Parathyroid adenoma (tissue), 2 donors: Measurements from ENCODE around the gene ZFAND6.

ENCODE experiments used
- H2AFZ ChIP-seq: fragments of 300-600 bp; sonication (generic); one replicate; pipeline ENCODE4 v1.7.0; 2017; ENCODE audit warnings: antibody characterized with exemption, mild to moderate bottlenecking
- H3K27ac ChIP-seq: fragments of 300-600 bp; sonication (generic); one replicate; pipeline ENCODE4 v1.7.0; 2017
- H3K27me3 ChIP-seq: fragments of 300-600 bp; sonication (generic); one replicate; pipeline ENCODE4 v1.7.0; 2017; ENCODE audit warnings: low read length; ENCODE audit not compliant: control insufficient read depth, insufficient read depth
- H3K36me3 ChIP-seq: fragments of 300-600 bp; sonication (generic); one replicate; pipeline ENCODE4 v1.7.0; 2017; ENCODE audit warnings: low read length; ENCODE audit not compliant: control insufficient read depth, insufficient read depth
- H3K4me1 ChIP-seq: fragments of 300-600 bp; sonication (generic); one replicate; pipeline ENCODE4 v1.7.0; 2017; ENCODE audit warnings: control low read depth
- H3K4me2 ChIP-seq: fragments of 300-600 bp; sonication (generic); one replicate; pipeline ENCODE4 v1.7.0; 2017; ENCODE audit warnings: low read length
- H3K4me3 ChIP-seq: fragments of 300-600 bp; sonication (generic); one replicate; pipeline ENCODE4 v1.7.0; 2017; ENCODE audit warnings: low read depth, low read length
- H3K79me2 ChIP-seq: fragments of 300-600 bp; sonication (generic); one replicate; pipeline ENCODE4 v1.7.0; 2017; ENCODE audit warnings: control low read depth
- H3K9ac ChIP-seq: fragments of 300-600 bp; sonication (generic); one replicate; pipeline ENCODE4 v1.7.0; 2017; ENCODE audit warnings: mild to moderate bottlenecking
- H3K9me3 ChIP-seq: fragments of 300-600 bp; sonication (generic); one replicate; pipeline ENCODE4 v1.7.0; 2017; ENCODE audit warnings: low read length; ENCODE audit not compliant: control insufficient read depth
- CTCF ChIP-seq: fragments of 300-600 bp; sonication (generic); IDR thresholded peaks from one replicate; pipeline ENCODE4 v1.7.0; 2017; ENCODE audit warnings: antibody characterized with exemption, mild to moderate bottlenecking
- donor health status: primary hyperparathyroidism.

Gene ZFAND6

GRCh38 chr15:80107774-80108173 is 48.3 kb downstream of the ZFAND6 start:
- TF ChIP-seq CTCF: no peak
- no peak overlapping the region for H2AFZ ChIP-seq
- H3K4me3 ChIP-seq: no peak overlapping the region
- H3K27me3 ChIP-seq: no peaks in the 10 kb centered on the region
- H3K27ac ChIP-seq: no peak overlapping the region
- H3K4me1 ChIP-seq: no peaks in the 10 kb centered on the region
- H3K9ac ChIP-seq: no peak overlapping the region
- H3K36me3 ChIP-seq: no peaks in the 10 kb centered on the region
- H3K9me3 ChIP-seq: no peaks in the 10 kb centered on the region
- H3K79me2 ChIP-seq: peaks cover 13% of the 10 kb centered on the region
- H3K4me2 ChIP-seq: no peak overlapping the region

- no peak for TF ChIP-seq CTCF
- Histone ChIP-seq H3K27me3 (no peaks in the 10 kb centered on the region), H3K4me3 (no peak overlapping the region), H3K79me2 (peaks cover 10% of the 10 kb centered on the region), H3K4me1 (no peaks in the 10 kb centered on the region), H3K4me2 (no peak overlapping the region), H3K36me3 (no peaks in the 10 kb centered on the region), H3K9ac (no peak overlapping the region), H2AFZ (no peak overlapping the region), H3K27ac (no peak overlapping the region), H3K9me3 (no peaks in the 10 kb centered on the region)
Measured at GRCh38 chr15:80109388-80109787, 49.9 kb downstream of the ZFAND6 start.

GRCh38 chr15:80110920-80111319 is 51.4 kb downstream of the ZFAND6 start:
- Histone ChIP-seq H2AFZ (no peak overlapping the region), H3K4me3 (no peak overlapping the region), H3K36me3 (no peaks in the 10 kb centered on the region), H3K27ac (no peak overlapping the region), H3K9me3 (no peaks in the 10 kb centered on the region), H3K79me2 (peaks cover 4% of the 10 kb centered on the region), H3K27me3 (no peaks in the 10 kb centered on the region), H3K4me2 (no peak overlapping the region), H3K4me1 (no peaks in the 10 kb centered on the region), H3K9ac (no peak overlapping the region)
- TF ChIP-seq CTCF: no peak

DNA sequence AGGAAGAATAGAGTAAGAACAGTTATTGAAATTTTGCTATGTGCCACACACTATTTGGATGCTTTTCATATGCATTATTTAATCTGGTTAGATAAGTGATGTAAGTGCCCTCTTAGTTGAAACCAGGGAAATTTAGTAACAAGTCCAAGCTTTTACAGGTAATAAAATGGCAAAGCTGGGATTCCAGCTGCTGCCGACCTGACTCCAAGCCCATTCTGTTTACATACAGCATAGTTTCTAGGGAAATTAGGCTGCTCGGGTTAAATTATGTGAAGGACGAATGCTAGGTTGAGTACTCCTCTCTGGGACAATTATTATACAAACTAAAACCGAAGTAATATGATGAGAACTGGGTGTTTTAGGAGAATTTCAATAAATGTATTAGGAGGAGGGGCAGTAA is 54.6 kb downstream of the ZFAND6 start:
- H3K4me3 ChIP-seq: no peak overlapping the region
- no peaks in the 10 kb centered on the region for H3K27me3 ChIP-seq
- no peak overlapping the region for H3K9ac ChIP-seq
- no peak for TF ChIP-seq CTCF
- no peak overlapping the region for H3K27ac ChIP-seq
- H3K36me3 ChIP-seq: no peaks in the 10 kb centered on the region
- no peak overlapping the region for H2AFZ ChIP-seq
- no peaks in the 10 kb centered on the region for H3K9me3 ChIP-seq
- H3K79me2 ChIP-seq: peaks cover 7% of the 10 kb centered on the region
- H3K4me1 ChIP-seq: no peaks in the 10 kb centered on the region
- no peak overlapping the region for H3K4me2 ChIP-seq

DNA sequence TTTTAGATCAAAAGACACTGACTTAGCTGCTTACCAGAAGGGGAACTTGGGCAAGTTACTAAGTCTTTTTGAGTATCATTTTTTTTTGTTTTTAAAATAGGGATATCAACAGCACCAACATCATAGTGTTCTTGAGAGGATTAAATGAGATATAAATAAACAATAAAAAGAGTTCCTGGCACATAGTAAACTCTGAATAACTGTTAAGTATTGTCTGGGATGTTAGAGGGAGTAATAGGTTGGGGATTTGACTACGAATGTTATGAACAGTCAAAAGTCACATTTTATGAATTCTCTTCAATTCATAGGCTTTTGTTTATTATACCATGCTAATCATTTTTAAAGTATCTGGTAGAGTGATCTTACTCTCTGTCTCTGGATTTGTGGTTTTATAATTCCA is 55.5 kb downstream of the ZFAND6 start:
- Histone ChIP-seq H3K36me3 (no peaks in the 10 kb centered on the region), H3K4me1 (no peaks in the 10 kb centered on the region), H3K79me2 (peaks cover 7% of the 10 kb centered on the region), H3K9ac (no peak overlapping the region), H3K9me3 (no peaks in the 10 kb centered on the region), H3K27ac (no peak overlapping the region), H3K27me3 (no peaks in the 10 kb centered on the region), H3K4me3 (no peak overlapping the region), H2AFZ (no peak overlapping the region), H3K4me2 (no peak overlapping the region)
- TF ChIP-seq CTCF: no peak
